Activated naive CD4-positive, alpha-beta T cell treated with anti-CD3 and anti-CD28 coated beads, Interleukin-2, amount 50 U/mL, for 72 hours (primary cell): ENCODE data around the gene NOD2. TPM values are rescaled to one million over a fixed set of nuclear protein-coding genes. Genes with fewer than 3 reads are reported as not detected.

Source experiments
- ATAC-seq, 2 donors: fragments of 150-1000 bp; cut with Tn5 transposase; 2 replicates each; pipeline ENCODE4 v1.10.0; 2021; ENCODE audit warnings: mild to moderate bottlenecking in 2 of 2, moderate library complexity in 2 of 2
- DNase-seq, 2 donors: peaks; one replicate each; pipeline ENCODE4 v3.0.0; 2021 to 2022; ENCODE audit warnings: low spot score in 2 of 2
- H3K27ac Mint-ChIP-seq, 2 donors: one replicate each; pipeline ENCODE4 v1.8.0; 2022; ENCODE audit warnings: mild to moderate bottlenecking in 2 of 2, mixed read lengths in 2 of 2
- H3K36me3 Mint-ChIP-seq, 2 donors: one replicate each; pipeline ENCODE4 v1.8.0; 2022; ENCODE audit warnings: mixed read lengths in 2 of 2
- H3K9me3 Mint-ChIP-seq, 2 donors: one replicate each; pipeline ENCODE4 v1.8.0; 2022; ENCODE audit warnings: mixed read lengths in 2 of 2
- total RNA-seq, 2 donors: library from RNA; stranded (reverse); gene quantifications; one replicate each; pipeline ENCODE4 v1.2.3, GENCODE V29; 2022

NOD2 gene
- total RNA-seq, 2 donors from 2014 or later, result 0.59 to 5.1 TPM

- Mint-ChIP-seq H3K36me3 (peaks cover 8 to 11% of the 10 kb centered on the region in 2 donors), H3K9me3 (peaks cover 0 to 7% of the 10 kb centered on the region in 2 donors), H3K27ac (peak overlapping the region in 1 of 2 donors; percentile 58)
- ATAC-seq, result no peak
- no peak for DNase-seq
These were observed 45.6 kb downstream of the NOD2 start for GRCh38 chr16:50739031-50739430.

GRCh38 chr16:50740736-50741135, 47.3 kb downstream of the NOD2 start:
- Mint-ChIP-seq H3K9me3 (peaks cover 0 to under 1% of the 10 kb centered on the region in 2 donors), H3K36me3 (peaks cover 18 to 24% of the 10 kb centered on the region in 2 donors), H3K27ac (peak overlapping the region; percentile 89 to 95)
- DNase-seq (no peak), ATAC-seq (peak in 1 of 2 donors; percentile 1)

- ATAC-seq (no peak), DNase-seq (no peak)
- H3K36me3 Mint-ChIP-seq, result peaks cover 18 to 26% of the 10 kb centered on the region in 2 donors
- no peaks in the 10 kb centered on the region for H3K9me3 Mint-ChIP-seq
- peak overlapping the region; percentile 94 to 95 for H3K27ac Mint-ChIP-seq
These were observed 47.9 kb downstream of the NOD2 start for GRCh38 chr16:50741225-50741780.

GRCh38 chr16:50741781-50742575, 48.6 kb downstream of the NOD2 start, which contains the start of gene CYLD:
Gene CYLD (plus strand): TSS chr16:50742086. CDS start chr16:50749699, 7,613 bp downstream.
- DNase-seq, result peak; percentile 98 to 100
- Mint-ChIP-seq H3K9me3 (no peaks in the 10 kb centered on the region), H3K36me3 (peaks cover 18 to 26% of the 10 kb centered on the region in 2 donors), H3K27ac (peak within 1 kb of the TSS; percentile 94 to 95)
- peak; percentile 90 to 91 for ATAC-seq

- peak overlapping the region; percentile 88 to 95 for H3K27ac Mint-ChIP-seq
- H3K36me3 Mint-ChIP-seq, result peaks cover 18 to 26% of the 10 kb centered on the region in 2 donors
- ATAC-seq (peak; percentile 8 to 12), DNase-seq (peak in 1 of 2 donors; percentile 55)
- H3K9me3 Mint-ChIP-seq, result no peaks in the 10 kb centered on the region
These were observed 49.3 kb downstream of the NOD2 start for GRCh38 chr16:50742576-50743200.

- peaks cover 18 to 26% of the 10 kb centered on the region in 2 donors for H3K36me3 Mint-ChIP-seq
- no peak for DNase-seq
- H3K27ac Mint-ChIP-seq, result peak overlapping the region; percentile 95
- ATAC-seq, result no peak
- no peaks in the 10 kb centered on the region for H3K9me3 Mint-ChIP-seq
These were observed 50.3 kb downstream of the NOD2 start for GRCh38 chr16:50743581-50744225.

- peaks cover 25 to 33% of the 10 kb centered on the region in 2 donors for H3K36me3 Mint-ChIP-seq
- peak overlapping the region; percentile 95 for H3K27ac Mint-ChIP-seq
- ATAC-seq, result no peak
- DNase-seq, result no peak
- no peaks in the 10 kb centered on the region for H3K9me3 Mint-ChIP-seq
These were observed 51.5 kb downstream of the NOD2 start for GRCh38 chr16:50744881-50745280.

- H3K9me3 Mint-ChIP-seq, result no peaks in the 10 kb centered on the region
- no peak for DNase-seq
- H3K27ac Mint-ChIP-seq, result peak overlapping the region; percentile 95
- no peak for ATAC-seq
- H3K36me3 Mint-ChIP-seq, result peaks cover 29 to 39% of the 10 kb centered on the region in 2 donors
These were observed 52.5 kb downstream of the NOD2 start for GRCh38 chr16:50745940-50746339.

- Mint-ChIP-seq H3K9me3 (no peaks in the 10 kb centered on the region), H3K27ac (peak overlapping the region; percentile 87 to 97), H3K36me3 (peaks cover 29 to 45% of the 10 kb centered on the region in 2 donors)
- DNase-seq (no peak), ATAC-seq (peak; percentile 69 to 70)
These were observed 54.0 kb downstream of the NOD2 start for GRCh38 chr16:50747207-50747956.

- Mint-ChIP-seq H3K27ac (no peak overlapping the region), H3K9me3 (no peaks in the 10 kb centered on the region), H3K36me3 (peaks cover 18 to 41% of the 10 kb centered on the region in 2 donors)
- DNase-seq (no peak), ATAC-seq (no peak)
These were observed 58.1 kb downstream of the NOD2 start for GRCh38 chr16:50751528-50751927.

GRCh38 chr16:50752471-50753235, 59.2 kb downstream of the NOD2 start:
- ATAC-seq (peak; percentile 41 to 59), DNase-seq (no peak)
- H3K27ac Mint-ChIP-seq, result peak overlapping the region; percentile 22 to 63
- H3K36me3 Mint-ChIP-seq, result peaks cover 18 to 41% of the 10 kb centered on the region in 2 donors
- no peaks in the 10 kb centered on the region for H3K9me3 Mint-ChIP-seq

- H3K9me3 Mint-ChIP-seq, result peaks cover 0 to 7% of the 10 kb centered on the region in 2 donors
- H3K27ac Mint-ChIP-seq, result no peak overlapping the region
- peaks cover 14 to 37% of the 10 kb centered on the region in 2 donors for H3K36me3 Mint-ChIP-seq
- no peak for DNase-seq
- no peak for ATAC-seq
These were observed 63.1 kb downstream of the NOD2 start for GRCh38 chr16:50756473-50756872.

- Mint-ChIP-seq H3K9me3 (peaks cover 0 to 12% of the 10 kb centered on the region in 2 donors), H3K36me3 (peaks cover 14 to 45% of the 10 kb centered on the region in 2 donors), H3K27ac (no peak overlapping the region)
- ATAC-seq (no peak), DNase-seq (no peak)
These were observed 67.9 kb downstream of the NOD2 start for GRCh38 chr16:50761267-50761666.

- Mint-ChIP-seq H3K9me3 (peaks cover 0 to 17% of the 10 kb centered on the region in 2 donors), H3K27ac (no peak overlapping the region), H3K36me3 (peaks cover 20 to 52% of the 10 kb centered on the region in 2 donors)
- ATAC-seq, result no peak
- no peak for DNase-seq
These were observed 68.8 kb downstream of the NOD2 start for GRCh38 chr16:50762241-50762640.

- peaks cover 0 to 15% of the 10 kb centered on the region in 2 donors for H3K9me3 Mint-ChIP-seq
- no peak overlapping the region for H3K27ac Mint-ChIP-seq
- peaks cover 19 to 54% of the 10 kb centered on the region in 2 donors for H3K36me3 Mint-ChIP-seq
- DNase-seq (no peak), ATAC-seq (no peak)
These were observed 69.8 kb downstream of the NOD2 start for GRCh38 chr16:50763211-50763610.
